Measurements from ENCODE around the gene RAPGEF6. TPM values are rescaled to one million over a fixed set of nuclear protein-coding genes. Genes with fewer than 3 reads are reported as not detected.
A peak's percentile ranks its signal among the peaks of the same experiment; 100 is the strongest.
"Not testable (repeated sequence)": the region's sequence is repeated elsewhere in the genome, so short reads cannot be mapped to it uniquely, and the experiment has no call there.

The RAPGEF6 gene
- total and polyA plus RNA-seq, 5 experiments from 2014 or later: 30.7 to 131 (median 39.9) TPM

GRCh38 chr5:131511934-131512333 is 123.1 kb downstream of the RAPGEF6 start:
- H3K27me3 Mint-ChIP-seq: no peaks in the 10 kb centered on the region
- peak overlapping the region; percentile 28 to 88 (median 81) for H3K27ac Mint-ChIP-seq
- peaks cover 4 to 68% (median 16%) of the 10 kb centered on the region in 3 donors for H3K36me3 Mint-ChIP-seq
- H3K4me1 Mint-ChIP-seq: peaks cover 27 to 67% (median 60%) of the 10 kb centered on the region in 4 donors
- POLR2A ChIA-PET: interaction anchor here (1.1 kb wide), 1 partner anchor 10 kb away, joined by 3 read pairs; no protein-coding TSS in a partner anchor
- H3K9me3 Mint-ChIP-seq: no peaks in the 10 kb centered on the region
- H3K4me3 Mint-ChIP-seq: peak overlapping the region in 4 of 10 donors; percentile 11 to 48 (median 32)
- DNase-seq: no peak
- no peak for ATAC-seq

GRCh38 chr5:131509801-131510200 is 125.2 kb downstream of the RAPGEF6 start:
- H3K27ac Mint-ChIP-seq: peak overlapping the region in 2 of 10 donors; percentile 37 to 59
- ATAC-seq: no peak
- H3K4me1 Mint-ChIP-seq: peaks cover 18 to 61% (median 42%) of the 10 kb centered on the region in 4 donors

GRCh38 chr5:131505237-131505908 is 129.7 kb downstream of the RAPGEF6 start:
- H3K4me1 Mint-ChIP-seq: peaks cover 14 to 47% (median 35%) of the 10 kb centered on the region in 4 donors
- DNase-seq: no peak
- peak overlapping the region in 5 of 10 donors; percentile 52 to 75 (median 60) for H3K27ac Mint-ChIP-seq
- POLR2A ChIA-PET: no interaction called here
- no peaks in the 10 kb centered on the region for H3K9me3 Mint-ChIP-seq
- no peak for ATAC-seq
- H3K27me3 Mint-ChIP-seq: no peaks in the 10 kb centered on the region
- H3K36me3 Mint-ChIP-seq: peaks cover 8 to 88% (median 28%) of the 10 kb centered on the region in 3 donors
- H3K4me3 Mint-ChIP-seq: no peak overlapping the region

More at GRCh38 chr5:131509801-131510200, 125.2 kb downstream of the RAPGEF6 start:
- no peak for DNase-seq
- POLR2A ChIA-PET: interaction anchor here (0.6 kb wide), 1 partner anchor 29 kb away, joined by 3 read pairs; no protein-coding TSS in a partner anchor
- Mint-ChIP-seq H3K36me3 (peaks cover 5 to 67% (median 20%) of the 10 kb centered on the region in 3 donors), H3K27me3 (no peaks in the 10 kb centered on the region), H3K4me3 (no peak overlapping the region), H3K9me3 (no peaks in the 10 kb centered on the region)

- Mint-ChIP-seq H3K4me1 (peaks cover 15 to 35% (median 25%) of the 10 kb centered on the region in 4 donors), H3K36me3 (peaks cover 23 to 88% (median 49%) of the 10 kb centered on the region in 3 donors)
- ATAC-seq: no peak
Measured at GRCh38 chr5:131496400-131496713, 138.7 kb downstream of the RAPGEF6 start.

GRCh38 chr5:131495536-131496399 is 139.3 kb downstream of the RAPGEF6 start:
- no peaks in the 10 kb centered on the region for H3K27me3 Mint-ChIP-seq
- ATAC-seq (no peak), DNase-seq (no peak)
- H3K27ac Mint-ChIP-seq: peak overlapping the region in 4 of 10 donors; percentile 22 to 44 (median 42)
- no peak overlapping the region for H3K4me3 Mint-ChIP-seq
- POLR2A ChIA-PET: interaction anchor here (0.5 to 0.7 kb wide), 4 partner anchors 13 to 1624 kb away, joined by 3 to 4 read pairs (median 3); no protein-coding TSS in a partner anchor
- H3K4me1 Mint-ChIP-seq: peaks cover 15 to 39% (median 28%) of the 10 kb centered on the region in 4 donors
- H3K36me3 Mint-ChIP-seq: peaks cover 23 to 88% (median 54%) of the 10 kb centered on the region in 3 donors
- H3K9me3 Mint-ChIP-seq: no peaks in the 10 kb centered on the region

More at GRCh38 chr5:131496400-131496713, 138.7 kb downstream of the RAPGEF6 start:
- Mint-ChIP-seq H3K27me3 (no peaks in the 10 kb centered on the region), H3K4me3 (no peak overlapping the region), H3K27ac (peak overlapping the region in 5 of 10 donors; percentile 2 to 82 (median 32)), H3K9me3 (no peaks in the 10 kb centered on the region)
- POLR2A ChIA-PET: interaction anchor here (0.6 to 0.7 kb wide), 2 partner anchors 13 to 1624 kb away, joined by 3 to 4 read pairs; no protein-coding TSS in a partner anchor
- DNase-seq: no peak

GRCh38 chr5:131491749-131492148 is 143.3 kb downstream of the RAPGEF6 start:
- POLR2A ChIA-PET: no interaction called here
- H3K36me3 Mint-ChIP-seq: peaks cover 31 to 89% (median 59%) of the 10 kb centered on the region in 3 donors
- ATAC-seq (no peak), DNase-seq (no peak)
- H3K27me3 Mint-ChIP-seq: no peaks in the 10 kb centered on the region
- peaks cover 15 to 43% (median 42%) of the 10 kb centered on the region in 4 donors for H3K4me1 Mint-ChIP-seq
- peak overlapping the region in 8 of 10 donors; percentile 15 to 86 (median 34) for H3K27ac Mint-ChIP-seq
- H3K9me3 Mint-ChIP-seq: no peaks in the 10 kb centered on the region
- H3K4me3 Mint-ChIP-seq: no peak overlapping the region

GRCh38 chr5:131488463-131488862 is 146.6 kb downstream of the RAPGEF6 start:
- no peaks in the 10 kb centered on the region for H3K9me3 Mint-ChIP-seq
- POLR2A ChIA-PET: no interaction called here
- H3K27ac Mint-ChIP-seq: peak overlapping the region in 5 of 10 donors; percentile 1 to 64 (median 25)
- DNase-seq: no peak
- H3K27me3 Mint-ChIP-seq: no peaks in the 10 kb centered on the region
- no peak for ATAC-seq
- peaks cover 12 to 84% (median 54%) of the 10 kb centered on the region in 3 donors for H3K36me3 Mint-ChIP-seq
- H3K4me1 Mint-ChIP-seq: peaks cover 10 to 37% (median 32%) of the 10 kb centered on the region in 4 donors
- H3K4me3 Mint-ChIP-seq: no peak overlapping the region

- Mint-ChIP-seq H3K27ac (peak overlapping the region in 2 of 10 donors; percentile 25 to 58), H3K4me1 (peaks cover 8 to 44% (median 33%) of the 10 kb centered on the region in 4 donors), H3K36me3 (peaks cover 13 to 88% (median 56%) of the 10 kb centered on the region in 3 donors)
- not testable (repeated sequence) for H3K27me3 Mint-ChIP-seq, H3K4me3 Mint-ChIP-seq, ATAC-seq, DNase-seq, H3K9me3 Mint-ChIP-seq
- POLR2A ChIA-PET: interaction anchor here (0.6 kb wide), 2 partner anchors 12 to 60 kb away, joined by 3 read pairs; no protein-coding TSS in a partner anchor
Measured at GRCh38 chr5:131487371-131487770, 147.7 kb downstream of the RAPGEF6 start.

- H3K36me3 Mint-ChIP-seq: peaks cover 10 to 86% (median 57%) of the 10 kb centered on the region in 3 donors
- H3K4me1 Mint-ChIP-seq: peaks cover 2 to 49% (median 28%) of the 10 kb centered on the region in 4 donors
- POLR2A ChIA-PET: interaction anchor here (0.7 kb wide), 1 partner anchor 14 kb away, joined by 3 read pairs; no protein-coding TSS in a partner anchor
- no peaks in the 10 kb centered on the region for H3K9me3 Mint-ChIP-seq
- peak overlapping the region in 1 of 10 donors; percentile 24 for H3K4me3 Mint-ChIP-seq
- DNase-seq (no peak), ATAC-seq (no peak)
- peak overlapping the region in 6 of 10 donors; percentile 7 to 58 (median 44) for H3K27ac Mint-ChIP-seq
- no peaks in the 10 kb centered on the region for H3K27me3 Mint-ChIP-seq
Measured at GRCh38 chr5:131482617-131483016, 152.4 kb downstream of the RAPGEF6 start.

GRCh38 chr5:131481569-131481968 is 153.5 kb downstream of the RAPGEF6 start:
- ATAC-seq (no peak), DNase-seq (no peak)
- H3K4me3 Mint-ChIP-seq: no peak overlapping the region
- H3K27me3 Mint-ChIP-seq: no peaks in the 10 kb centered on the region
- peak overlapping the region in 5 of 10 donors; percentile 17 to 75 (median 34) for H3K27ac Mint-ChIP-seq
- peaks cover 10 to 86% (median 47%) of the 10 kb centered on the region in 3 donors for H3K36me3 Mint-ChIP-seq
- POLR2A ChIA-PET: no interaction called here
- H3K4me1 Mint-ChIP-seq: peaks cover 2 to 50% (median 30%) of the 10 kb centered on the region in 4 donors
- H3K9me3 Mint-ChIP-seq: no peaks in the 10 kb centered on the region

GRCh38 chr5:131475541-131475941 is 159.5 kb downstream of the RAPGEF6 start:
- Mint-ChIP-seq H3K4me1 (peaks cover 8 to 50% (median 30%) of the 10 kb centered on the region in 4 donors), H3K27me3 (no peaks in the 10 kb centered on the region), H3K36me3 (peaks cover 4 to 82% (median 29%) of the 10 kb centered on the region in 3 donors), H3K27ac (peak overlapping the region in 5 of 10 donors; percentile 32 to 79 (median 48)), H3K4me3 (no peak overlapping the region), H3K9me3 (no peaks in the 10 kb centered on the region)
- no peak for ATAC-seq
- POLR2A ChIA-PET: interaction anchor here (0.6 kb wide), 1 partner anchor 278 kb away, joined by 5 read pairs; no protein-coding TSS in a partner anchor
- DNase-seq: no peak

GRCh38 chr5:131473731-131474130 is 161.3 kb downstream of the RAPGEF6 start:
- peak overlapping the region in 9 of 10 donors; percentile 7 to 90 (median 34) for H3K27ac Mint-ChIP-seq
- no peak overlapping the region for H3K4me3 Mint-ChIP-seq

More at GRCh38 chr5:131473731-131474130, 161.3 kb downstream of the RAPGEF6 start:
- H3K4me1 Mint-ChIP-seq: peaks cover 9 to 43% (median 22%) of the 10 kb centered on the region in 4 donors
- H3K9me3 Mint-ChIP-seq: no peaks in the 10 kb centered on the region
- no peaks in the 10 kb centered on the region for H3K27me3 Mint-ChIP-seq
- peak in 1 of 10 donors; percentile 9 for DNase-seq
- POLR2A ChIA-PET: no interaction called here
- peaks cover 0 to 81% (median 22%) of the 10 kb centered on the region in 3 donors for H3K36me3 Mint-ChIP-seq
- ATAC-seq: no peak

All from naive thymus-derived CD8-positive, alpha-beta T cell (primary cell).